GM19099 (cell line): ENCODE results near the gene GRID1.

Source experiments
- POLR2A ChIP-seq: IDR thresholded peaks from 3 replicates; pipeline ENCODE4 v1.6.1; 2011; ENCODE audit warnings: low read depth; ENCODE audit not compliant: insufficient read length; ENCODE audit errors: extremely low read depth

Gene GRID1

DNA sequence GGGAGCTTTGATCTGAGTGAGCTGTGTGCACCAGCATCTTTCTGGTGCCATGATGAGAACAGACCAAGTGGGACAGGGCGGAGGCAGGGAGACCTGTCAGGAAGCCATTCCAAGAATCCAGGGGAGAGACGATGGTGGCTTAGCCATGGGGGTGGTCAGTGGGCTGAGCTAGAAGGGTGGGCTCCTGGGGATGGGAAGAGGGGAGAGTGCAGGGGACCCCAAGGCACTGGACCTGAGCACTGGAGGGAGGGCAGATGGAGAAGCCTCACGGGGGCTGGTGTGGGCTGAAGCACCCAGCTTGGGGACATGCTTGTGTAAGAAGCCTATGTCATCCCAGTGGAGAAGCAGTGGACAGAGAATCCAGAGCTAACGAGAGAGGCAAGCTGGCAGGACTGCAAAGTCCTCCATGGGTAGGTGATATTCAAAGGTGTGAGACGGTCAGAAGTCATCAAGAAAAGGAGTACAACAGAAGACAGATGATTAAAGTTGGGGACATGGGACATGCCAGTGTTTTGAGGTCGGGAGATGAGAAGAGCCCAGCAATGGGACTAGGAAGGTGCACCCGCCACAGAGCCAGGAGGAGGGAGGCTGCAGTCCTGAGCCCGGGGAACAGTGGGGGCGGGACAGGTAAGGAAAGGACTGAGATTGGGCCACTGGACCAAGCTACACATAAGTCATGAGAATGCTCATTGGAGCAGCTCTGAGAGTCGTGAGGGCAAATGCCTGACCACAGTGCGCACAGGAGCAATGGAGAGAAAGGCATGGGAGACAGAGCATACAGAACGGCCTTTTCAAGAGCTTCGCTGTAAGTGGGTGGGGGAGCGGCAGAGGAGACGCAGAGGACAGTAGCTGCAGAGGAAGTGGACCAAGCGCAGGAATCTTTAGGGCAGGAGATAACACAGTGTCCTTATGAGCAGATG lies 72.0 kb downstream of the GRID1 start:
- TF ChIP-seq POLR2A = no peak

DNA sequence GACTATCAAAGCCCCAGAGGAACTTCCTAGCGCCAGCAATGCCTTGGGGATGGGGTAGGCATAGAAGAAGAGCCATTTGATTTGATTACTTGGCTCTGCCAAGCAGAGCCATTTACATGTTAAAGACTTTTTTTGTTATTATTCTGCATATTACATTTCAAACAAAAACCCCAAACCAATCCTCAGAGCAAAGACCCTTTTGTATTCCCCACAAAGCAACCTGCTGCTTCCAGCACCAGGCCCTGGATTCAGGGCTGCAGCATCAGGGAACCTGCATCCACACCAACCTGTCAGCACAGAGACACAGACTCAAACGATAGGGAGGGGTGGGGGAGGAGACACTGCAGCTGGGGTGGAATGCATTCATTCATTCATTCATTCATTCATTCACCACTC lies 73.2 kb downstream of the GRID1 start:
- no peak for TF ChIP-seq POLR2A

DNA sequence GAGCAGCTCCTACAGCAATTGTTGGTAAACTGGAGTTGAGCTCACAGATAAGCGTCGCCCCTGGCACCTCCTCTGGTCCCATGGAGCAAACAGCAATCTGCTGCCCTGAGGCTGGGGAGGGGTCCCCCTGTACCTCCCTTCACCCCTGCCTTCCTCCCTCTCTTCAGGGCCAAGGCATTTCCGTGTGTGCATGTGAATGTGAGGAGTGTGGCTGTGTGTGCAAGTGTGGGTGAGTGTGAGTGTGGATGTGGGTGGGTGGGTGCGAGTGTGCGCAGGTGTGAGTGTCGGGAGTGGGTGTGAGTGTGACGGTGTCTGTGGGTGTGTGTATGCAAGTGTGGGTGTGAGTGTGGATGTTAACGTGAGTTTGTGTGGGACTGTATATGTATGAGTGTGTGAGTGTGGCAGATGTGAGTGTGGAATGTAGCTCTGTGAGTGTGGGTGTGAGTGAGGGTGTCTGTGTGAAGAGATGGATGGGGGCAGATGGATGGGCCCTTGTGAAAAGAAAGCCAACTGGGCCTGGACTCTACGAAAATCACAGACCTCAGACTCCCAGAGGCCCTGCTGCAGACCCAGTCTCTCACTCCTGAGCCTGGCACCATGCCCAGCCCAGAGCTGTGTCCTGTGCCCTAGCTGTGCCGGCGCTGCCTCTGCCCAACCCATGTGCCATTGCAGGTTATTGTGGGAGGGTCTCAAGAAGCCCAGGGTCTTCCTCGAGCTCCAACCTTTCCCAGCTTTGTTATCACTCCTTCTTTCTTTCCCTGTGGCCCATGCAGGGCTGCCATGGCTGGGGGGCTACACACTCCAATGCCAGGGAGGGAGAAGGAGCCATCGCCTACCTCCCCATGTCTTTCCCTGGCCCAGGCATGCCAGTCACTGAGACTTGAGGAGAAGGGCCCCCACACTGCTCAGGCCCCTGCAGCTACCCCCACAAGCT lies 73.9 kb downstream of the GRID1 start:
- TF ChIP-seq POLR2A = no peak

DNA sequence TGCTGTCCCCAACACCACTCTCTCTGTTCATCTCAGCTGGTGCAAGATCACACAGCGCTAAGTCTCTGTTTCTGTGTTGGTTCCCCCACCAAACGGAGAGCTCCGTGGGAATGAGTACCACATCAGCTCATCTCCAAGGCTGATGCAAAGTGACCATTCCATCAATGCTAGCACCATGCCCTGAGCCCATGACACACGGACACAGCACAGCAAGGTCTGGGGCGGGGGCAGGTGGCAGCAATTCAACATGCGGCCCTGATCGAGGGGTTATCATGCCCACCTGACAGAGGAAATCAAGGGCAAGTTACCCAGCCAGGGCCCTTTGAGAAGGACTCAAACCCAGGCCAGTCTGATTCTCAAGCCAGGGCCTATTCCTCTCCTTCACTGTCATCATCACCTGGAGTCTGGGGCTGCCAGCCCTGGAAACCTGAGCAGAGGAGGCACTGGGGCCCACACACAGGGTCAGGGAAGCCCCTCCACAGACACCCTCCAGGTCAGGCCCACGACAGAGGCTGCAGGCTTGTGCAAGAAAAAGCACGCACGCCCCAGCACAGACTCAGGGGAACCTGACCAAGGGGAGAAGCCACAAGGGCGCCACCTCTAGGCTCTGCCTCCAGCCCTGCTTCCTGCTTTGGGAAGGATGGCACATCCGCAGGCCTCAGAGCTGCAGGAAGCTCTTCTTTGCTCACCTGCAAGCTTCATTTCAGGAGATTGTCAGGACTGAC lies 74.8 kb downstream of the GRID1 start:
- TF ChIP-seq POLR2A = no peak

DNA sequence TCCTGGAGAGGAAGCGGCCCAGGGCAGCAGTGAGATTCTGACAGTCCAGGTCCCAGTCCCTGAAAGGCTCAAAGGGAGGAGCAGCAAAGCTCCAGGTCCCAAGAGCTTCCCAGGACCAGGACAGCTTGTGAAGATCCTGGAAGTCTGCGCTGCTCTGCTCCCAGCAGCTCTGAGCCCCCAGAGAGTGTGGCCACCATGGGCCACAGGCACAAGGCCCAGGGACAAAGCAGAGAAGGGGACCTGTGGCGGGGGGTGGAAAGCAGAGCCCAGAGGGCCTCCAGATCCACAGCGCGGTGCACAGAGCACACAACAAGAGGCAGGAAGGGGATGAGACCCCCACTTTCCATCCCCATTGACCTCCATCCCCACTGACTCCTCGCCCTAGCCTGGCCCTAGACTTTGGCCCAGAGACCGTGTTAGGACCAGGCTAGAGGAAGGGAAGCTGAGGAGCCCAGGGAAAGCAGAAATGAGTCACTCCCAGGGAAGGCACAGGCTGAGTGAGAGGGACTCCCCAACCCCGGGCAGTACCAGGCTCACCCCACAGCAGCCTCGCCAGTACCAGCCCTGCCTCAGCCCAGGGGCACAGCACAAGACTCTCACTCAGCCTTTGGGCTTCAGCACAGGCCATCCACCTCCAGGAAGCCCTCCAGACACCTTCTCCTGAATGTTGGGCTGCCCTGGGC lies 75.5 kb downstream of the GRID1 start:
- no peak for TF ChIP-seq POLR2A

DNA sequence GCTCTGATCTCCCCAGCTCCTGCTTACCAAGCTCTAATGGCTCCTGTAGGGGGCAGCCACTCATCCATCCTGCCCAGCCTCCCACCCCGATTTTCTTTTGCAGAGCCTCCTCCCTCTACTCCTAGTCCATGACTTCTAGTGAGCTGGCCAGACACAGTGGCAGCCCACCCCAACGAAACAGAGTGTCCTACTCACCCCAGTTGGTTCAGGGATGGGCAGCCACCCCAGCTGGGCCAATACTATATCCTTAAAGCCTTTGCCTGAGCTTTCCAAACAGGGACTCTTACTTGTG lies 77.1 kb downstream of the GRID1 start:
- no peak for TF ChIP-seq POLR2A

DNA sequence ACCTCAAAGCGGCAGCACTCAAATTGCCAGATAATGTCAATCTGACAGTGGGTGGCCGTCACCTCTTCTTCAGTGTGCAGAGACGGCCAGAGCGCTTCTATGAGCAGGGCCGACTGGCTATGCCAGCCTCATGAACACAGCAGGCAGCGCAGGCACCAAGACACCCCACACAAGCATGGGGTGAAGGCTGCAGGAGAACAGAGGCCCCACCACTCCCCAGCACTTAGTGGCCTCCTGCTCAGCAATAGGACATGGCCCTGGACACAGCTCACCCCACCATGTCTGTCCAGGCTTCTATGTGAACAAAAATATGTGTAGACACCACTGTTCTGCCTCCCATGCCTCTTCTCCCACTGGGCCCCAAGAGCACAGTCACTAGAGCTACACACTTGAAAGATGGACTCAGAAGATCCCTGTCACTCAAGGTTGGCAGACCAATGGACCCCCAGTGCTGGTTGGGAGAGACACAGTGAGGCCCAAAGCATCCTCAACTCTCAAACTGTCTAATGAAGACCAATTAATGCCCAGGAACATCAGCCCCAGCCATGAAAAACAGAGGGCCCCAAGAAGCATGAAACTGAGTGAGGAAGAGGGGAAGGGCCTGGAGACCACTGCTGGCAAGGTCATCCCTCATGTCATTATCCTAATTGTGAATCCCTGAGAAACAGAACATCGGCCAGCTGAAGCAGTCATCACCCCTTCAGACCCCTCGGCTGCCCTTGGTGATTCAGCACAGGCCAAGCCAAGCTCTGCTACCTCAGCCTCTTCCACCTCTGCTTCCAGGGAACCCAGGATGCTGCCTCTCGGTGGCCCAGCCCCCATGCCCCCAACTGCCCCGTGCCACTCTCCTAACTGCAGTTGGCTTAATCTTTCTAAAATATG lies 77.7 kb downstream of the GRID1 start:
- TF ChIP-seq POLR2A = no peak

DNA sequence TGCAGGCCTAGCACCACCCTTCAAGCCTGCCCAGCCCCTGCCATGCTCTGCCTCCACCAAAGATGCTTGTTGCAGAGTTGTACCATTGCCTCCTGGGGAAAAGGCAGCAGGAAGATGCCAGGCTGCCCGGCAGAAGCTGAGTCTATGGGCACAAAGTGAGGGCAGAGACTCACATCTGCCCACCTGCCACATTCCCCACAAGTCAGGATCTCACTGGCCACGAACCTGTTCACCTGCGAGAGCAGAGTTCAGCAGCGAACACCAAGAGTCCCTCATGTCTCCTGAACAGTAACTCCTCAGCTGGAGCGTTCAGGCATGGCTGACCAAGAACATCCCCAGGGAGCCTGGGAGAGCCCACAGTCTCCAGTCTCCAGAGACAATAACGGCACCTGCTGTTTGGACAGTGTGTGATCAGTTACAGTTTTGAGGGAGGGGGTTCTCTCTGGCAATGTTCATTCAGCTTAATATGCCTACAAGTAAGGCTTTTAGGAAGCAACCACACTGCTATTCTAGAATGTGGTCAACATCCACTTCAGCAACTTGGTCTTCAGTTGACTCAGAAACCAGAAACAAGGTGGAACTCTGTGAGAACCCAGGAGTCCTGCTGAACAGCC lies 78.5 kb downstream of the GRID1 start:
- TF ChIP-seq POLR2A = no peak

DNA sequence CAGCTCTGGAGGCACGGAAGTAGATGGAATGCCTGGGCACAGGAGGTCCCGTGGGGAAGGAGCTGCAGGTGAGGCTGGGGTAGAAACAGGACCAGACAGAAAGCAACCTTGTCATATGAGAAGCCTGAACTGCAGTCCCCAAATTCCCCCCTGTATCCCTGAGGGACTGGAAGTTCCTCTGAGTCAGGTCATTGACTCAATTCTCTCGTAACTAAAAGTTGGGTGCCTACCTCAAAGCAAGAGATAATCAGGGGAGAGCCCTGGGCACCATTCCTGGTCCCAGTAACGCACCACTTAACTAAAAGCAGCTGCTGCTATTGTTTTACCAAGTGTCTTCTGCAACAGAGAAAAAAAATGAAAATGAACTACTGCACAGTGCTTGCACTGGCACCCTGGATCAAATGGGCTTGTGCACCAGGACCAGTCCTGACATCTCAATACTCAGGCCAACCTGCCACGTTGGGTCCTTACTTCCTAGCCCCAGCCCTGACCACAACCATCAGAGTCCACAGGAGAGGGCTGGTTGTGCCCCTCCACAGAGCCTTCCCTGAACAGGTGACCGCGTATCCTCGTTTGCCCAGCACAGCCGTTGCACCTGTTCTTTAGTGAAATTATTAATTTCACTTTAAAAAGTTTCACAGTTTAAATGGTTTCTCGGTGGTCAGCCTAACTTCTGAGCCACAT lies 79.3 kb downstream of the GRID1 start:
- no peak for TF ChIP-seq POLR2A

DNA sequence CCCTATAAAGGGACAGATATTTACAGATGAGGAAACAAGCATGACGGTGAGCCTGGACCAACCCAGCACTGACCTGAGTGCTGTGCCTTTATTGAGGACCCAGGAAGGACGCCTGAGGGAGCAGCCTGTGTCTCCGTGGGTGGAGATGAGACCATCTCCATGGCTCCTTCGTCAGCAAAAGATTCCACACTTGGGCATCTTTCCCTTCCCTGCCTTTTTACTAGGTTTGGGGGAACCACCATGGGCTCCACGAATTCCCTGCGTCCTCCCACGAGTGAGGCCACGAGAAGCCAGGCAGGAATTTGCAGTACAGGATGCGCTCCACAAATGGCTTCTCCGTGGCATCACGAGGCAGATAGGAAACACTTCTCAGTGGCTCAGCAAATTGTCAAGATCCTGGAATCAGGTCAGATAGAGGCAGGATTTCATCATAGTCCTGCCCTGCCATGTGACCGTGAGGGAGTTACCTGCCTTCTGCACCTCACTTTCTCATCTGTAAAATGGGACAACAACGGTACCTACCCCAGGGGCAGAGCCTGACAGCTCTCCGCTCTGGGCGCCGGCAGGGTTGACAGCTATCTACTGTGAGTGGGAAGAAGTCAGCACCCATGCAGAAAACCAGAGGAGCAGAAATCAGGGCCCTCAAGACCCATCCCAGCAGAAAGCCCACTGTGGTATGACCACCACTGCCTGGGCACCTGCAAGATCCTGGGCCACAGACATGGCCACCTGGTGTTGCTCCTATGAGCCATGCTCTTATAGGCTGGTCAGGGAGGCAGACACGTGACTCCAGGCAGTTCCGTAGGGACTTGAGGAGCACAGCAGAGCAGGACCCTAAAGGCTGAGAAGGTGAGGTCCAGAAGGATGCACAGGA lies 80.1 kb downstream of the GRID1 start:
- no peak for TF ChIP-seq POLR2A

DNA sequence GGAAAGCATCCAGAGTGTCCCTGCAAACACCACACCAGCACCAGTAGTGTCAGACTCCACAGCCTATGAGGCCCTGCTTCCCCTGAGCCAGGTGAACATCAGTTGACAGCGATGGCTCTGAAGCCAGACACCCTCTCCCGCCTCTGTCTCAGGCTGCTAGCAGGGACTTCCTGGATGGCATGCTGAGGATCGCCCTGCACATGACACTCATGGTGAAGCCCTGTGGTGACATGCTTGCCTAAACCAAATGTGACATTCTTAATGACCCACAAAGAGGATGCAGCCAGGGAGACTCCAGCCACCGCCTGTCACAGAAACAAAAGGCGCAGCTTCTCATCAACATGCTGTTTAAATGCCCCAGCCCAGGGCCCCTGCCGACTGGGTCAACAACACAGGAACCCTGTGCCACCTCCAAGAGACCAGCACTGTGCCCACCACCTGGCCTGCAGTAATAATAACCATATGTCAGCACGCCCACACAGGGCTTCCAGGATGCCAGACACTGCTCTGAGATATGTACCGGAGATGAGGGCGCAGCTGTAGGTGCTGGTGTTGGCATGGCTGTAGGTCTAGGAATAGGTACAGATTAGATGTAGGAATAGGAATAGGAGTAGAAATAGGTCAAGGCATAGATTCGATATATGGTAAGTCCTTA lies 81.3 kb downstream of the GRID1 start:
- TF ChIP-seq POLR2A = no peak
